Caco-2 (cell line): ENCODE data around the gene KNDC1. TPM values are rescaled to one million over a fixed set of nuclear protein-coding genes. Genes with fewer than 3 reads are reported as not detected.

ENCODE experiments used
- BruUV-seq: library from RNA; stranded (reverse); fragments of 400-500 nt; replicated peaks from 2 replicates; lab custom pipeline; 2021; lab: Mats Ljungman, UMichigan
- CTCF ChIA-PET: fragments of 300-600 bp; sonication (Branson Sonifier 250); formaldehyde crosslinking; loops from one replicate; lab custom pipeline; 2022; ENCODE audit warnings: antibody characterized with exemption; lab: Charles Lee
- POLR2A ChIA-PET: fragments of 300-600 bp; sonication (Branson Sonifier 250); formaldehyde crosslinking; loops from one replicate; lab custom pipeline; 2022; ENCODE audit warnings: antibody characterized with exemption; lab: Charles Lee
- DNase-seq, 2 experiments: peaks; one replicate each; pipeline versions ENCODE4 v3.0.0 to v3.0.0-alpha.2; 2020 to 2022
- H3K27me3 ChIP-seq: replicated peaks from 2 replicates; pipeline ENCODE4 v1.6.0; 2011; ENCODE audit warnings: low read length; ENCODE audit not compliant: control insufficient read depth, insufficient read depth
- H3K36me3 ChIP-seq: 2 replicates; pipeline ENCODE4 v1.5.1; 2011; ENCODE audit warnings: low read length; ENCODE audit not compliant: control insufficient read depth, insufficient read depth
- H3K4me1 ChIP-seq: fragments of 250-450 bp; sonication (Bioruptor Pico); 2 replicates; pipeline ENCODE4 v1.5.1; 2020; ENCODE audit warnings: mild to moderate bottlenecking
- H3K4me3 ChIP-seq: 2 replicates; pipeline ENCODE4 v1.5.1; 2011; ENCODE audit warnings: low read depth, mild to moderate bottlenecking, control low read depth, low read length
- H3K9me3 ChIP-seq: fragments of 250-450 bp; sonication (Bioruptor Pico); 2 replicates; pipeline ENCODE4 v1.5.1; 2020; ENCODE audit warnings: mild to moderate bottlenecking, moderate library complexity
- H3K27ac Mint-ChIP-seq: one replicate; pipeline ENCODE4 v1.8.0; 2022; ENCODE audit warnings: mixed read lengths; ENCODE audit not compliant: unreplicated experiment
- H3K27me3 Mint-ChIP-seq: one replicate; pipeline ENCODE4 v1.8.0; 2022; ENCODE audit warnings: mixed read lengths; ENCODE audit not compliant: insufficient read depth, unreplicated experiment
- H3K36me3 Mint-ChIP-seq: one replicate; pipeline ENCODE4 v1.8.0; 2022; ENCODE audit warnings: mild to moderate bottlenecking, mixed read lengths; ENCODE audit not compliant: insufficient read depth, unreplicated experiment
- H3K4me1 Mint-ChIP-seq: one replicate; pipeline ENCODE4 v1.8.0; 2022; ENCODE audit warnings: low read depth, mixed read lengths; ENCODE audit not compliant: unreplicated experiment
- H3K4me3 Mint-ChIP-seq: one replicate; pipeline ENCODE4 v1.8.0; 2022; ENCODE audit warnings: mild to moderate bottlenecking, moderate library complexity, mixed read lengths; ENCODE audit not compliant: unreplicated experiment
- H3K9me3 Mint-ChIP-seq: one replicate; pipeline ENCODE4 v1.8.0; 2022; ENCODE audit warnings: mixed read lengths; ENCODE audit not compliant: unreplicated experiment
- intact Hi-C: fragments of 100-400 bp; cut with micrococcal nuclease; formaldehyde crosslinking; loops from one replicate; pipeline ENCODE4 v1.10.0; 2022; ENCODE audit not compliant: unreplicated experiment
- total RNA-seq: library from RNA; stranded (reverse); gene quantifications from 2 replicates; pipeline ENCODE4 v1.2.3, GENCODE V29; 2022
- TF ChIP-seq, protein P1 (sequence below), 2 experiments: fragments of 200-600 bp in 1 of 2; IDR thresholded peaks; 1 replicate in 1 of 2; 2 replicates in 1 of 2; pipeline versions ENCODE4 v1.5.1 to v1.8.0; 2011 to 2022; ENCODE audit warnings: antibody characterized with exemption in 1 of 2, control low read depth in 1 of 2, inconsistent platforms in 1 of 2, low read depth in 1 of 2, low read length in 1 of 2, mild to moderate bottlenecking in 1 of 2, moderate library complexity in 1 of 2; ENCODE audit not compliant: insufficient read depth in 1 of 2, severe bottlenecking in 1 of 2, unreplicated experiment in 1 of 2

The KNDC1 gene
- total RNA-seq, 1 experiment from 2014 or later, result 3.2 TPM

DNA sequence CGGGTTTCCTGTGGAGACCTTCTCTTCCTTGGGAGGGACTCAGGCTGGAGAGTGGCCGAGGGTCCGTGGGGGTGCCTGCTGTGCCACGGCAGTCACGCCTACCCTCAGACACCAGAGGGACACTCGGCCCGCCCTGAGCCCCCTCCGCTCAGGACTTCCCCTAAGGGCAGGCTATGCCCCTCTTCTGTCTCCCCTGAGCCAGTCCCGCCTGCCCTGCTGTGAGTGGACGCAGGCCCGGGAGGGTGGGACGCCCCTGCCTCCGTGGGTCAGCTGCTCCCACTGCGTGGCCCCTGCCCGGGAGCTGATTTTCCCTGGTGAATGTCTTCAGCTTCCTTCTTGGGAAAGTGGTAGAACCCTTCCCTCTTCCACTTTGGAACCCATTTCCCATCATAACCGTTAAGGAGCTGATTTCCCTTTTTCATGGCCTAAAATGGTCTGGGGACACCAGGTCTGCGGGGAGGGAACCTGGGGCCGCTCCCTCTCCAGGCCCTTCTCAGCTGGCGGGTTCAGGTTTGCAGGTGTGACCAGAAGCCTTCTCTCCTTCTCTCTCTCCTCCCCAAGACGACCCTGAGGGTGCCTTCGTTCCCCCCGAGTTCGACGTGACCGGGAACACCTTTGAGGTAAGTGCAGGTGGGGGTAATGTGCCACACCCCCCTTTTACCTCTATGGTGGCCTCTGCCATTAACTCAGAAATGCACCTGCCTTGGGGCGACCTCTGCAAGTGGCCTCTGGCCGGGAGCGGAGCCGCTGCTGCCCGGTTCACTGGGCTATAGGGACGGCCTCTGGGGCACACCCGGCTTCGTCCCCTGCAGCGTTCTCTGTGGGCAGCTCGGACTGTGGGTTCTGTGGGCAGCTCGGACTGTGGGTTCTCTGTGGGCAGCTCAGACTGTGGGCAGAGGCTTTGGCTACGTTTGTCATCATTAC, 7.9 kb downstream of the KNDC1 start:
- Histone ChIP-seq H3K4me1 (peaks cover 13% of the 10 kb centered on the region), H3K9me3 (peaks cover 6% of the 10 kb centered on the region; the same call in 1 of the 2 replicates), H3K36me3 (no peaks in the 10 kb centered on the region), H3K4me3 (no peak overlapping the region), H3K27me3 (no peaks in the 10 kb centered on the region)
- BruUV-seq, result no TSS peak
- DNase-seq, result peak in 1 of 2 experiments; percentile 30
- no peak overlapping the region for H3K27ac Mint-ChIP-seq
- intact Hi-C loops, result no loop called here
- ChIA-PET POLR2A (no interaction called here), CTCF (no interaction called here)
- H3K4me1 Mint-ChIP-seq, result no peaks in the 10 kb centered on the region
- no peak overlapping the region for H3K4me3 Mint-ChIP-seq
- H3K36me3 Mint-ChIP-seq, result no peaks in the 10 kb centered on the region
- TF ChIP-seq, protein P1, sequence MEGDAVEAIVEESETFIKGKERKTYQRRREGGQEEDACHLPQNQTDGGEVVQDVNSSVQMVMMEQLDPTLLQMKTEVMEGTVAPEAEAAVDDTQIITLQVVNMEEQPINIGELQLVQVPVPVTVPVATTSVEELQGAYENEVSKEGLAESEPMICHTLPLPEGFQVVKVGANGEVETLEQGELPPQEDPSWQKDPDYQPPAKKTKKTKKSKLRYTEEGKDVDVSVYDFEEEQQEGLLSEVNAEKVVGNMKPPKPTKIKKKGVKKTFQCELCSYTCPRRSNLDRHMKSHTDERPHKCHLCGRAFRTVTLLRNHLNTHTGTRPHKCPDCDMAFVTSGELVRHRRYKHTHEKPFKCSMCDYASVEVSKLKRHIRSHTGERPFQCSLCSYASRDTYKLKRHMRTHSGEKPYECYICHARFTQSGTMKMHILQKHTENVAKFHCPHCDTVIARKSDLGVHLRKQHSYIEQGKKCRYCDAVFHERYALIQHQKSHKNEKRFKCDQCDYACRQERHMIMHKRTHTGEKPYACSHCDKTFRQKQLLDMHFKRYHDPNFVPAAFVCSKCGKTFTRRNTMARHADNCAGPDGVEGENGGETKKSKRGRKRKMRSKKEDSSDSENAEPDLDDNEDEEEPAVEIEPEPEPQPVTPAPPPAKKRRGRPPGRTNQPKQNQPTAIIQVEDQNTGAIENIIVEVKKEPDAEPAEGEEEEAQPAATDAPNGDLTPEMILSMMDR (IDR thresholded peaks at IDR 0.05; ENCODE audit: insufficient read depth in 1 of 2, low read depth in 1 of 2, low read length in 1 of 2, severe bottlenecking in 1 of 2, unreplicated experiment in 1 of 2), result no peak
- H3K9me3 Mint-ChIP-seq, result peaks cover 4% of the 10 kb centered on the region
- H3K27me3 Mint-ChIP-seq, result peaks cover under 1% of the 10 kb centered on the region

DNA sequence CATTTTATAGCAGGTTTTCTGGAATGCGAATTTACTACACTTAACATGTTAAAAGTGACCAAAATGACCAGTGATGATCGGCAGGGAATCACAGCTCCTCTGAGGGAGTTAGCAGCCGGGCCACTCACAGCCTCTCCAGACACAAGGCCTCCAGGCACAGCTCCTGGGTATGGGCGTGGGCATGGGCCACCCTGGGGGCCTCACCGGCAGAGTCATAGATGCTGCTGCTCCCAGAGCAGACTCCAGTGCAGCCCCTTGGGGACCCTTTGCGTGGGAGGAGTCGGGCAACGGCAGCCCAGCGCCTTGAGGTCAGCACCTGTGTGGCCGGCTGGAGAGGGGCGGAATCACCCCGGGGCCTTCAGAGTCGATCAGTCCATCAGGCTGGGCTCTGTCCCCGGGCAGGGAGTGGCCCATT, 8.6 kb downstream of the KNDC1 start:
- peaks cover 4% of the 10 kb centered on the region for H3K27me3 Mint-ChIP-seq
- H3K4me1 ChIP-seq, result peaks cover 13% of the 10 kb centered on the region
- BruUV-seq, result no TSS peak
- H3K9me3 Mint-ChIP-seq, result peaks cover 11% of the 10 kb centered on the region
- no peaks in the 10 kb centered on the region for H3K4me1 Mint-ChIP-seq
- CTCF ChIA-PET, result no interaction called here
- no peaks in the 10 kb centered on the region for H3K27me3 ChIP-seq
- no peak overlapping the region for H3K4me3 ChIP-seq
- H3K4me3 Mint-ChIP-seq, result no peak overlapping the region
- intact Hi-C loops, result no loop called here
- peak in 1 of 2 experiments; percentile 29 for DNase-seq
- TF ChIP-seq, protein P1 (IDR thresholded peaks at IDR 0.05; ENCODE audit: insufficient read depth in 1 of 2, low read depth in 1 of 2, low read length in 1 of 2, severe bottlenecking in 1 of 2, unreplicated experiment in 1 of 2), result no peak
- H3K9me3 ChIP-seq, result peaks cover 7% of the 10 kb centered on the region; the same call in 1 of the 2 replicates
- H3K27ac Mint-ChIP-seq, result no peak overlapping the region
- H3K36me3 Mint-ChIP-seq, result no peaks in the 10 kb centered on the region
- POLR2A ChIA-PET, result no interaction called here
- H3K36me3 ChIP-seq, result no peaks in the 10 kb centered on the region

DNA sequence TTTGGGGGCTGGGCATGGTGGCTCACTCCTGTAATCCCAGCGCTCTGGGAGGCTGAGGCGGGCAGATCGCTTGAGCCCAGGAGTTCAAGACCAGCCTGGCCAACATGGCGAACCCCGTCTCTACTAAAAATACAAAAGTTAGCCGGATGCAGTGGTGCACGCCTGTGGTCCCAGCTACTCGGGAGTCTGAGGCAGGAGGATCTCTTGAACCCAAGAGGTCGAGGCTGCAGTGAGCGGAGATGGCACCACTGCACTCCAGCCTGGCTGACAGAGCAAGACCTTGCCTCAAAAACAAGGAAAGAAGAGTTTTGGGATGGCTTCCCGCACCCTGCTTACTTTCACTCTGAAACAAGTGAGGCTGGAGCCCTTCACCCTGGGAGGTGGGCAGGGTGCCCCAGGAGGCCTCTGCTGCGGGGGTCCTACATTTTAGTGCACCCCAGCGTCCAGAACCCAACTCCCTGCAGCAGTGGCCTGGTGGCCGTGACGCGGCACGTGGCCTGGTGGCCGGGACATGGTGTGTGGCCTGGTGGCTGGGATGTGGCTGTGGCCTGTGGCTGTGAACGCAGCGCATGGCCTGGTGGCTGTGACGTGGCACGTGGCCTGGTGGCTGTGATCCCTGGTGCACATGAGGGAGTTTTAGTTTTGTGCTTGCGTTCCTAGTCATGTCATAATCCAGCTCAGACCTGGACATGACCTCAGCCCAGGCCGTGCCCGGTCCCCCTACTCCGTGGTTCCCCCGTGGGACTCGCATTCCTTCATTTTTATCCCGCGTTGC, 9.3 kb downstream of the KNDC1 start:
- intact Hi-C loops, result no loop called here
- BruUV-seq, result no TSS peak
- no peaks in the 10 kb centered on the region for H3K36me3 Mint-ChIP-seq
- peaks cover 18% of the 10 kb centered on the region for H3K9me3 Mint-ChIP-seq
- DNase-seq, result peak in 1 of 2 experiments; percentile 28
- no peaks in the 10 kb centered on the region for H3K36me3 ChIP-seq
- H3K27me3 ChIP-seq, result no peaks in the 10 kb centered on the region
- no peak overlapping the region for H3K4me3 ChIP-seq
- no peak overlapping the region for H3K4me3 Mint-ChIP-seq
- H3K27ac Mint-ChIP-seq, result no peak overlapping the region
- peaks cover 4% of the 10 kb centered on the region for H3K27me3 Mint-ChIP-seq
- peaks cover 7% of the 10 kb centered on the region; the same call in 1 of the 2 replicates for H3K9me3 ChIP-seq
- ChIA-PET CTCF (interaction anchor here (0.6 kb wide), 1 partner anchor 132 kb away, joined by 5 read pairs; no protein-coding TSS in a partner anchor), POLR2A (no interaction called here)
- H3K4me1 Mint-ChIP-seq, result no peaks in the 10 kb centered on the region
- TF ChIP-seq, protein P1 (IDR thresholded peaks at IDR 0.05; ENCODE audit: insufficient read depth in 1 of 2, low read depth in 1 of 2, low read length in 1 of 2, severe bottlenecking in 1 of 2, unreplicated experiment in 1 of 2), result no peak
- peaks cover 12% of the 10 kb centered on the region for H3K4me1 ChIP-seq
